HL-60 (cell line): ENCODE measurements around the gene WDR37.

Source experiments
- CTCF ChIP-seq: IDR thresholded peaks from one replicate; pipeline ENCODE4 v1.5.1; 2011; ENCODE audit warnings: low read length, control low read depth, inconsistent platforms; ENCODE audit not compliant: insufficient read depth
- POLR2AphosphoS5 ChIP-seq: IDR thresholded peaks from 2 replicates; pipeline ENCODE4 v1.6.1; 2012; ENCODE audit warnings: low read depth
- REST ChIP-seq: IDR thresholded peaks from 2 replicates; pipeline ENCODE4 v1.6.1; 2012; ENCODE audit warnings: low read depth; ENCODE audit not compliant: insufficient replicate concordance
- SPI1 ChIP-seq: IDR thresholded peaks from 2 replicates; pipeline ENCODE4 v1.6.1; 2012; ENCODE audit warnings: low read depth, mild to moderate bottlenecking, borderline replicate concordance

- TF ChIP-seq CTCF (no peak), POLR2AphosphoS5 (peak; percentile 79), SPI1 (peak; percentile 33; the same call in 1 of the 2 replicates), REST (no peak)
Observed at GRCh38 chr10:1048732-1049424, 7.3 kb upstream of the WDR37 start, which contains the start of gene IDI1.
